NCI-H2107 (cell line): ENCODE data around the gene KDM4B.

Experiments
- DNase-seq: peaks from one replicate; lab custom pipeline; 2025; lab: John Stamatoyannopoulos, UW

KDM4B gene

GRCh38 chr19:4984438-4984990, 15.6 kb downstream of the KDM4B start:
- no peak for DNase-seq

DNA sequence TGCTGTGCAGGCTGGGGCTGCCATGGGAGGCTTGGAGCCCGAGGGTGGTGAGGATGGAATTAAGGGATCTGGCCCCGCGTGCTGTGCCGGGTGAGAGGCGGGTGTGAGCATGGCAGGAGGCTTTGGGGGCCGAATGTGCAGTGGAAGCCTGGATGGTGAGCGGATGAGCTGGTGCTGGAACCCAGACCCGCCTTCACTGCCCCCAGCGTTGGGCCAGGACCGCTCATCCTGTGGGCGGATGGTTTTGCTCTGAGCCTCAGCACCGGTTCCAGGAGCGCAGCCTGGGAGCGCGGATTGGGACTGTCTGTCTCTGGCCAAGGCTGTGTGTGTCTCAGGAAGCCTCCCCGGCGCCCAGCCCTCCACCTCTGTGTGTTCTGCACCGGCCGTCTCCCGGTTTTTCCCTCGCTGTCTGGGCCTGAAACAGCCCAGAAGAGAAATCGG, 16.7 kb downstream of the KDM4B start:
- no peak for DNase-seq

DNA sequence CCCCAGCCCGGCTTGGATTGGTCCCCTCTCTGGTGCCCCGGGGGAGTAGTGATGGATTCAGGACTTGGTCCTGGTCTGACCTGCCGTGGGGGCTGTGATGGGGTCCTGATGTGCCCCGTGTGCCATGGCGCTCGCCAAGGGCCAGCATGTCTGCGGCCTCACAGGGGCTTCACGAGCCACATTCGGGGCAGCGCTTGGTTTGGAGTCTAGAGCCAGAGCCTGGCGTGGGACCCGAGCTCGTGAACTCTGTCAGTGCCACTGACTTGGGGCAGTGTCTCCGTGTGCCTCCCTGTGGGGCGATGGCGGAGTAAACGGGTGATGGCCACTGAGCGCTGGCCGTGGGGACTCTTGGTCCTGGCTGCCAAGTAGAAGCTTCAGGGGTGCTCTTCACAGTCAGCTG, 17.1 kb downstream of the KDM4B start:
- no peak for DNase-seq

DNA sequence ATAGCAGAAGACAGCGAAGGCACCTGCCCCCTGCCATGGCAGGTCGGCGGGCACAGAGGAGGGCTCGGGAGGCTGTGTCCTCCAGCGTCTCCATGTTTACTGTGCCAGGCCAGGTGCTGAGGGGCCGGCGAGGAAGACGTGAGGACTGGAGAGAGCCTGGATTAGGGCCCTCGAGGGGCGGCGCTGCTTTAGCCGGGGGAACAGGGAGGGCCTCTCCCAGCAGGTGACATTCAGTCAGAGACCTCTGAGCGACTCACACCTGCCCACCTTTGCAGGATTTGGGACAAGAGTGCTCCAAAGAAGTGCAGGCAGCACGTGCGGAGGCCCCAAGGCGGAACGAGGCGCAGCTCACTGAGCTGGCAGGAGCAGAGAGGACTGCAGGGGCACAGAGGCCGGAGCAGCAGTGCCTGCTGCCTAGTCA, 17.6 kb downstream of the KDM4B start:
- no peak for DNase-seq

- no peak for DNase-seq
Measured at GRCh38 chr19:4987256-4987655, 18.3 kb downstream of the KDM4B start.

DNA sequence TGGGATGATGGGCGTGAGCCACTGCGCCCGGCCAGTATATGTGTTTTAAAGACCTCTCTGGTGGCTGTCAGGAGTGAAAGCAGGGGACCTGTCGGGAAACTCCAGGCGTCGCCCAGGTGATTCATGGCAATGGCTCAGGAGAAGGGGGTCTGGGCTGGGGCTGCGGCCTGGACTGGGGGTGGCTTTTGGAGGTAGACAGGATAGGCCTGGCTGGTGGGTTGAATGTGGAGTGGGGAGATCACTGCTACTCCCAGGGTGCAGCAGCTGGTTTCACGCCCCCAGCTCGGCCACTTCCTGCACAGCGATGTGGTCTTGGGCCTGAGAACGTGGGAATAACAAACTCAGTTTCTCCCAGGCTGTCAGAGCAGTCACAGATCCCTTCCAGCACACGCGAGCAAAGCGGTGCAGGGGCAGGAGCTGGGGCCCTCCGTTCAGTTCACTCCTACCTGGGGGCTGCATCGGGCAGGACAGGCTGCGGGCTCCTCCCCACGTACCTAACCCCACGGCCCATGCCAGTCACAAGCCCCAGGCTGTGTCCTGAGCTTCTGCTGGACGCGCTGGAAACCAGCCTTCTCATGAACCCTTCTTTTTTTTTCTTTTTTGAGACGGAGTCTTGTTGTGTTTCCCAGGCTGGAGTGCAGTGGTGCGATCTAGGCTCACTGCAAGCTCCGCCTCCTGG, 18.9 kb downstream of the KDM4B start:
- DNase-seq, result no peak

- no peak for DNase-seq
Measured at GRCh38 chr19:4988770-4989251, 19.9 kb downstream of the KDM4B start.

DNA sequence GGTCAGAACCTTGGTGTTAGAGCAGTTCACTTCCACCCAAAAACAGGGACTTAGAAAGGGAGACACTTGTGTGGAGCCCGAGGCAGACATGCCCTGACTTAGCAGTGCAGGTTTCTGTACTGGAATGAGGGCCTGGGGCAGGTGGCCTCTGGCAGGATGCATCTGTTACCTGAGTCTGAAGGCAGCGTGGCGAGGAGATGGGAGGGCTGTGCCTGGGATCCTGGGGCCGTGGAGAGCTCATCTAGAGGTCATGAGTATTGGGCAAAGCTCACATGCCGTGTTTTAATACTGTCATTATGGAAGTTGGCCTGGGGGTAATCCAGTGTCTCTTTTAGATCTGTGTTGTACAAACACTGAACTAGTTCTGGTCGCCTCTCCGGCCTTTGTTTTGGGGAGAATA, 21.4 kb downstream of the KDM4B start:
- no peak for DNase-seq

GRCh38 chr19:4991538-4991937, 22.6 kb downstream of the KDM4B start:
- DNase-seq, result no peak

DNA sequence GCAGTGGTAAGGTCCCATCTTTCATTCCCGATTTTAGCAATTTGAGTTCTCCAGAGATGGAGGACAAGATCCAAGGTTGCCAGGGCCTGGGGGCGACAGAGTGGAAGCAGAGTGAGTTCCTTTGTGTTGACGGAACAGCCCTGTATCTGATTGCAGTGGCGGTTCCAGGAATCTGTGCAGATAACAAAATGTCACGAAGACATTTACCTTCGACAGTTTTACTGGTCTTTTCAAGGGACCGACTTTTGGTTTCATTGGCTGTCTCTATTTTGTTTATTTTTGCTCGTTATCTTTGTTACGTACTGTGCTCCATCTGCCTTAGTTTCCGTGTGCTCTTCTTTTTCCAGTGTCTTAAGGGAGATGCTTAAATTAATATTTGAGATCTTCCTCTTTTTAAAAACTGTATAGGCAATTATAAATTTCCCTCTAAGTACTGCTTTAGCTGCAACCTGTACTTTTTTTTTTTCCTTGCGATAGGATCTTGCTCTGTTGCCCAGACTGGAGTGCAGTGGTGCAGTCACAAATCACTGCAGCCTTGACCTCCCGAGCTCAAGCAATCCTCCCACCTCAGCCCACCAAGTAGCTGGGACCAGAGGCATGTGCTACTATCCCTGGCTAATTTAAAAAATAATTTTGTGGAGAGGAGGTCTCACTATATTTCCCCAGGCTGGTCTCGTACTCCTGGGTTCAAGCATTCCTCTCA, 23.2 kb downstream of the KDM4B start:
- no peak for DNase-seq

DNA sequence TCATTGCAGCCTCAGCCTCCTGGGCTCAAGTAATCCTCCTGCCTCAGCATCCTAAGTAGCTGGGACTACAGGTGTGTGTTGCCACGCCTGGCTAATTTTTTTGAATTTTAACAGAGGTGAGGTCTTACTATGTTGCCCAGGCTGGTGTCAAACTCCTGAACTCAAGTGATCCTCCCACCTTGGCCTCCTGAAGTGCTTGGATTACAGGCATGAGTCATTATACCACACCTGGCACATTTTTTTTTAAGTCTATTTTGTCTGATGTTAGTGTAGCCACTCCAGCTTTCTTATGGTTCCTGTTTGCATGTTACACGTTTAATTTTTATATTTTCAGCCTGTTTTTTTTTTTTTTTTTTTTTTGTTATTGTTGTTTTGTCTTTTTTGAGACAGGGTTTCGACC, 24.8 kb downstream of the KDM4B start:
- no peak for DNase-seq

DNA sequence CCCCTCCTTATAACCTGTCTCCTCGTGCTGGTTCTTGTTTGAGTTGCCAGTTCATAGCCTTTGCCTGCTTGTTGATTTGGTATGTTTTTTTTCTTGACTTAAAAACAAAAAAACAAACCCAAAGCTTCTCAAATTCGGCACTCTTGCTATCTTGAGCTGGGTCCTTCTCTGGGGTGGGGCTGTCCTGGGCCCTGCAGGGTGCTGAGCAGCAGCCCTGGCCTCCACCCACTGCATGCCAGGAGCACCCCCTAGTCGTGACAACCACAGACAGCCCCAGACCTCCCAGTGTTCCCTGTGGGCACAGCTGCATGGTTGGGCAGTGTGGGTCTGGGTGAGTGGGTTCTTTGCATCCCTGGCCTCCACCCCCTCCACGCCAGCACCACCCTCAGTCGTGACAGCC, 27.8 kb downstream of the KDM4B start:
- no peak for DNase-seq

GRCh38 chr19:4997297-4997696, 28.4 kb downstream of the KDM4B start:
- no peak for DNase-seq

DNA sequence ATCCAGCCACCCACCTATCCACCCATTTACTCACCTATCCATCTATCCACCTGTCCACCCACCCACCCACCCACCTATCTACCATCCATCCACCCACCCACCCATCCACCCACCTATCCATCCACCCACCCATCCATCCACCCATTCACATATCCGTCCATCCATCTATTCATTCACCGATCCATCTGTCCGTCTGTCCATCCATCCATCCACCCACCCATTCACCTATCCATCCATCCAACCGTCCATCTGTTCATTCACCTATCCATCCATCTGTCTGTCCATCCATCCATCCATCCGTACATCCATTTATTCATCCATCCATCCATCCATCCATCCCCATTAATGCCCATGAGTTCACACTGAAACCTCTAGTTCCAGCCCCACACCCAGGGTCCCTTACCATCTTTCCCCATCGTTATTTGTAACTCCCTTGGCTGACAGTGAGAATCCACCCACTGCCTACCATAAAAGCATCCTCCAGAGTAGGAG, 31.3 kb downstream of the KDM4B start:
- DNase-seq, result no peak

GRCh38 chr19:5001615-5002014, 32.7 kb downstream of the KDM4B start:
- no peak for DNase-seq

DNA sequence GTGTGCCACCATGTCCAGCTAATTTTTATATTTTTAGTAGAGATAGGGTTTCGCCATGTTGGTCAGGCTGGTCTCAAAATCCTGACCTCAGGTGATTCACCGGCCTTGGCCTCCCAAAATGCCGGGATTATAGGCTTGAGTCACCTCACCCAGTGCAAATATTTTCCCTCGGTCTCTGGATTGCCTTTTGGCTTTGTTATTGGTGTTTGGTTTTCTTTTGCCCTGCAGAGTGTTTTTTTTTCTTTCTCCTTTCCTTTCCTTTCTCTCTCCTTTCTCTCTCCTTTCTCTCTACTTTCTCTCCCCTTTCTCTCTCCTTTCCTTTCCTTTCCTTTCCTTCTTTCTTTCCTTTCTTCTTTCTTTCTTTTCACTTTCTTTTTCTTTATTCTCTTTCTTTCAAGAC, 33.2 kb downstream of the KDM4B start:
- no peak for DNase-seq

DNA sequence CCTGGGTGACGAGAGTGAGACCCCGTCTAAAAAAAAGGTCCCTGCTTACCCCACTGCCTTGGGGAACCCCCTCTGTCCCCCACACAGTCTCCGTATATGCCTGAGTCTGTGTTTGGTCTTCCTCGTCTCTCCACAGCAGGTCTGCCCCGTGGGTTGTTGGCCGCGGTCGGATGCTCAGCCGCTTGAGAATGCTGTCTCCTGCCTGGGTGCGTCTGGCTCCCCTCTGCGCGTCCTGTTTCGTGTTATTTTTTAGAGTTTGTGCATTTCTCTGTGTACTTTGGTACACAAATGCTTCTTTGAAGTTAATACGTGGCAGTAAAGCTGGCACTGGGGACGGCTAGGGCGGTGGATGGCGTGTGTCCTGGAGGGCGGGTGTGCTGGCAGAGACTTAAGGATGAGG, 34.9 kb downstream of the KDM4B start:
- no peak for DNase-seq

- no peak for DNase-seq
Measured at GRCh38 chr19:5005096-5005495, 36.2 kb downstream of the KDM4B start.

DNA sequence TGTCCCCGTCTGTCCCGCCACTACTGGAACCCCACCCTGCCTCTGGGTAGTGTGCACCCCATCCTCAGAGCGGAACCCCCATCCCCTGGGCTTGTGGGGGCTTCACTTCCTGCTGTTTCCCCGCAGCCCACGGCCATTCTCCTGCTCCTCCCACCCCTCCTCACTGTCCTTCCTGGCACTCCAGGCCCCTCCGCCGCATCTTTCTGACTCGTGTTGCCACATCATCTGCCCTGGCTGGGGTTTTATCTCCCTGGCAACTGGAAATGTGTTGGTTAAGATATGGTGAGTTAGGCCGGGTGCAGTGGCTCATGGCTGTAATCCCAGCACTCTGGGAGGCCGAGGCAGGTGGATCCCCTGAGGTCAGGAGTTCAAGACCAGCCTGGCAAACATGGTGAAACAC, 37.3 kb downstream of the KDM4B start:
- no peak for DNase-seq

DNA sequence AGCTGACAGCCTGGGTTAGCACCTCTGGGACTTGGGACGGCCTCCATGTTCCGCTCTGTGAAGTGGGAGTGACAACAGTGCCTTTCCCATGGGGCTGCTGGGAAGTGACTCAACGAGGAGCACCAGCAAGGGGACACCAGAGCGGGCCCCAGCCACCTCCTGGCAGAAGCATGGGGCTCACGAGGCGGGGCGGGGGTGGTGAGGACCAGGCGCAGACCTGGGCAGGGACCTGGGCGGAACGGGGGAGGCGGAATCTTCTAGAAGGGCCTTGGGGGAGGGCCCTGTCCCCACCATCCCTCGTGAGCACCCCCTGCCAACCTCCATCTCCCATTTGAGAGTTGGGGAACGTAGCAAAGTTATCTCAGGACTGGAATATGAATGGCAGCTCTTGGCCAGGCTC, 37.9 kb downstream of the KDM4B start:
- no peak for DNase-seq

DNA sequence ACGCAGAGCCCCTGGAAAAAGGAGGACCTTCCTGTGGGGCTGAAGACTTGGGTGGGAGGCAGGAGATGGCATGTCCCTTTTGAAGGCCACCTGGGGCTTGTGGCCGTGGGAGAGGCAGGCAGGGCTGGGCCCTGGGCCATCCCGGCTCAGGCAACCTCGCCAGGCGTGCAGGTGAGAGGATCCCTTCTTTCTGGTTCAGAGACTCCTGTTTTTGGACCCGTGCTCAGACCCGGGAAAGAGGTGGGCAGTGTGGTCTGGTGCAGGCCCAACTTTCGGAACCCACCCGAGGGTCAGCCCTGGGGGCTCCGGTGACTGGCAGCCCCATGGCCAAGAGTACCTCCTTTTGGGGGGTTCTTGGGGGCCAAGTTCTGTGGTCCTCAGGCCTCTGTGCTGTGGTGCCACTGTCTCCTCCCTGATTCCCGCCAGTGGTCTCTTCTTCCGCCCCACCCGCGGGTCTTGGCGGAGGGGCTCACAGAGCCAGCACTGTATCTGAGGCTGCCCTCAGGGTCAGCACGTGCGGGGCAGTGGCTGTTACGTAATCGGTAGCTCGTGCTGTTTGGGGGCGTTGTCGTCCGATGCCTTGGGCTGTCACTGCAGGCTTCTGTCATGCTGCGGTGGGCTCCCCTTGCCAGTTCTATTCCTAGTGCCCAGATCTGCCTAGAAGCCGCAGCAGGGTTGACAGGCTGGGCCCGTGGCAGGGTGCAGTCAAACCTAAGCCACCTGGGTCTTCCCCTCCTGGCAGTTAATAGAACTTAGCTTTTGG, 42.7 kb downstream of the KDM4B start:
- no peak for DNase-seq

DNA sequence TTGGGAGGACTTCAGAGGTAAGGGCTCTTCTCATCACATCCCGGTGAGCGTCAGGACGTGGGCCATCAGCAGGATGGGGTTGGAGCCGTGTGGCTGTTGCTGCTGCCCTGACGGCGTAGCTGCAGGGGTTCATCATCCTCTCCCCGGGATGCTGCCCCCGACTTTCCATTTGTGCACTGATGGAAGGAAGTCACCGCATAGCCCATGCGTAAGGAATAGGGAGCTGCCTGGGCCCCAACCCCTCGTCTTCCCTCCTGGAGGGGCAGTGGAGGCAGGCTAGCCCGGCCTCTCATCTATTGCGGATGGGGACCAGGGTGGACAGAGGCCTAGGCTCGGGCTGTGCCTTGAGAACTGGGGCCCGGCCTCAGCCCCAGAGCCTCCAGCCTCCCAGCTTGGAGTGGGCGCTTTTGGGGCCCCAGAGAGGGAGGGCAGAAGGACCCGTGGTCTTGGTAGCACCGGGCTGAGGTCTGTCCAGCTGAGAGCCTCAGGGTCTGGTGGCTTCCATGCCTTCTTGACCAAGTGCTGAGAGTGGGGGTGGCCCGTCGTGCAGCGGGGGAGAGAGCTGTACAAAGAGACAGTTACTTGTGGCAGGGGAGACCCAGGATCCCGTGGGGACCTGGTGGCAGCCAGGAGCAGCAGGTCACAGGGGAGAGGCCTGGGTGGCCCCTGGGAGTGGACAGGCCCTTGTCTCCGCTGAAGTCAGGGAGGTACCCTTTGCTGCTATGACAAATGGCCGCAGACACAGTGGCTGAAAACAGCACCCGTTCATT, 44.0 kb downstream of the KDM4B start:
- DNase-seq, result no peak
